Lower lobe of right lung (tissue), 2 donors: ENCODE results near the gene PDE4D. TPM values are rescaled to one million over a fixed set of nuclear protein-coding genes. Genes with fewer than 3 reads are reported as not detected.

Source experiments
- ATAC-seq, 2 donors: fragments of 200-7000 bp; cut with Tn5 transposase; one replicate each; pipeline ENCODE4 v1.9.1; 2020 to 2022; ENCODE audit warnings: mild to moderate bottlenecking in 2 of 2, moderate library complexity in 2 of 2
- DNase-seq: peaks from one replicate; pipeline ENCODE4 v3.0.0-alpha.2; 2020
- H3K27ac ChIP-seq: fragments of 200-600 bp; one replicate; pipeline ENCODE4 v1.8.0; 2022
- H3K27me3 ChIP-seq: fragments of 200-600 bp; one replicate; pipeline ENCODE4 v1.8.0; 2022; ENCODE audit warnings: low read depth
- H3K36me3 ChIP-seq: fragments of 200-600 bp; one replicate; pipeline ENCODE4 v1.8.0; 2022; ENCODE audit warnings: mild to moderate bottlenecking
- H3K4me1 ChIP-seq: fragments of 200-600 bp; one replicate; pipeline ENCODE4 v1.8.0; 2022
- H3K4me3 ChIP-seq: fragments of 200-600 bp; one replicate; pipeline ENCODE4 v1.8.0; 2022; ENCODE audit warnings: mild to moderate bottlenecking
- H3K9me3 ChIP-seq: fragments of 200-600 bp; one replicate; pipeline ENCODE4 v1.8.0; 2022
- intact Hi-C: fragments of 100-400 bp; cut with DNase I; formaldehyde crosslinking; loops from one replicate; pipeline ENCODE4 v1.11.0; 2022
- total RNA-seq: library from RNA; stranded (reverse); fragmentation: NEBNext Ultra II Directional; extraction: Animal tissue kit (Norgen Biotek cat#: 25700); gene quantifications from one replicate; pipeline ENCODE4 v1.2.1, GENCODE V29; 2021
- TF ChIP-seq, protein P1 (sequence below): fragments of 200-600 bp; IDR thresholded peaks from one replicate; pipeline ENCODE4 v1.8.0; 2022; ENCODE audit warnings: antibody characterized with exemption, mild to moderate bottlenecking
- donor health status: DM: no; HTN: yes; CAD: no; lungs with severe emphysema.

The PDE4D gene
- total RNA-seq, 1 donor from 2014 or later, result 71.3 TPM

DNA sequence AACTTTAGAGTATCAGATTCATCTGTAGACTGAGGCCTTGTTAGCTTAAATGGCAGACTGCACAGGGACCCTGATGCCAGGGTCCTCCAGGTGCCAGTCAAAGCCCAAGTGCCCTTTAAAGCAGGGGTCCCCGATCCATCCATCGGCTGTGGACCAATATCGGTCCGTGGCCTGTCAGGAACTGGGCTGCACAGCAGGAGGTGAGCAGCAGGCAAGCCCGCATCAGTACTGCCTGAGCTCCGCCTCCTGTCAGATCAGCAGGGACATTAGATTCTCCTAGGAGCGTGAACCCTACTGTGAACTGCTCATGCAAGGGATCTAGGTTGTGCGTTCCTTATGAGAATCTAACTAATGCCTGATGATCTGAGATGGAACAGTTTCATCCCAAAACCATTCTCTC lies 907.2 kb downstream of the PDE4D start:
- H3K4me3 ChIP-seq, result no peak overlapping the region
- H3K4me1 ChIP-seq, result no peaks in the 10 kb centered on the region
- TF ChIP-seq, protein P1, sequence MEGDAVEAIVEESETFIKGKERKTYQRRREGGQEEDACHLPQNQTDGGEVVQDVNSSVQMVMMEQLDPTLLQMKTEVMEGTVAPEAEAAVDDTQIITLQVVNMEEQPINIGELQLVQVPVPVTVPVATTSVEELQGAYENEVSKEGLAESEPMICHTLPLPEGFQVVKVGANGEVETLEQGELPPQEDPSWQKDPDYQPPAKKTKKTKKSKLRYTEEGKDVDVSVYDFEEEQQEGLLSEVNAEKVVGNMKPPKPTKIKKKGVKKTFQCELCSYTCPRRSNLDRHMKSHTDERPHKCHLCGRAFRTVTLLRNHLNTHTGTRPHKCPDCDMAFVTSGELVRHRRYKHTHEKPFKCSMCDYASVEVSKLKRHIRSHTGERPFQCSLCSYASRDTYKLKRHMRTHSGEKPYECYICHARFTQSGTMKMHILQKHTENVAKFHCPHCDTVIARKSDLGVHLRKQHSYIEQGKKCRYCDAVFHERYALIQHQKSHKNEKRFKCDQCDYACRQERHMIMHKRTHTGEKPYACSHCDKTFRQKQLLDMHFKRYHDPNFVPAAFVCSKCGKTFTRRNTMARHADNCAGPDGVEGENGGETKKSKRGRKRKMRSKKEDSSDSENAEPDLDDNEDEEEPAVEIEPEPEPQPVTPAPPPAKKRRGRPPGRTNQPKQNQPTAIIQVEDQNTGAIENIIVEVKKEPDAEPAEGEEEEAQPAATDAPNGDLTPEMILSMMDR, result no peak
- H3K27ac ChIP-seq, result no peak overlapping the region
- intact Hi-C loops, result no loop called here
- no peaks in the 10 kb centered on the region for H3K9me3 ChIP-seq
- ATAC-seq (no peak), DNase-seq (no peak)
- H3K36me3 ChIP-seq, result peaks cover 65% of the 10 kb centered on the region
- no peaks in the 10 kb centered on the region for H3K27me3 ChIP-seq

DNA sequence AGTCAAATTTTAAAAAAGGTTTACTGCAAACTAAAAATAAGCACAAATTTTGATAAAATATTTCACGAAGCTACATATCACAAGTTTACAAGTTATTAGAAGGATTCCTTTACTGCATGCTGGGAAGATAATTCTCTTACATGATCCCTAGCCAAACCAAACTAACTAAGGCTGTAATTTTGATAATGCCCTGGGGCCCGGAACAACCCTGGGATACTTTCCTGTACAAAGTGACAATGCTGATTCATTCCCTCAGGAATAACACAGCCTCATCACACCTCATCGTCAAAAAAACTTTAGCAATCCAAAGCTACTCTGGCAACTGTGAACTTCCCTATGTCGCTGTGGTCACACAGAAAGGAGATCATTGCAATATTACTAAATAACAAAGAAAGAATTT lies 907.8 kb downstream of the PDE4D start:
- intact Hi-C loops, result no loop called here
- no peak overlapping the region for H3K4me3 ChIP-seq
- H3K27ac ChIP-seq, result no peak overlapping the region
- no peaks in the 10 kb centered on the region for H3K9me3 ChIP-seq
- H3K4me1 ChIP-seq, result no peaks in the 10 kb centered on the region
- no peaks in the 10 kb centered on the region for H3K27me3 ChIP-seq
- peaks cover 63% of the 10 kb centered on the region for H3K36me3 ChIP-seq
- ATAC-seq, result no peak
- TF ChIP-seq, protein P1, result no peak
- DNase-seq, result no peak

DNA sequence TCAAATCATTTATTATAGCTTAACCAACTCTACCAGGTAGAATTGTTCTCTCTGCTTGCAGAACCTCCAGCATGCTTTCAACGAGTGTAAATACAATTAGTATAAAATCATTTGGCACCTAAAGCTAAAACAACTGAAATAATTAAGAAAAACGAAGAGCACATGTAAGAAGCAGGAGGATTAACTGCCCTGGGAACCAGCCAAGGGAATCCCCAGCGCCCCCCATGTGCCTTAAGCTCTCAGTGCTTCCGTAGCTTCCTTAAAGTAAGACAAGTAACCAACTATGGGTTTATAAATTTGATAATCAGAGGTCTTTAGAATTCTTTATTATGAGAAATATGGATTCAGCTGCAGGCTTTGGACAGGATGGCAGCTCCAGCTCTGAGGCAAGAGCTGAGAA lies 908.2 kb downstream of the PDE4D start:
- TF ChIP-seq, protein P1, result no peak

DNA sequence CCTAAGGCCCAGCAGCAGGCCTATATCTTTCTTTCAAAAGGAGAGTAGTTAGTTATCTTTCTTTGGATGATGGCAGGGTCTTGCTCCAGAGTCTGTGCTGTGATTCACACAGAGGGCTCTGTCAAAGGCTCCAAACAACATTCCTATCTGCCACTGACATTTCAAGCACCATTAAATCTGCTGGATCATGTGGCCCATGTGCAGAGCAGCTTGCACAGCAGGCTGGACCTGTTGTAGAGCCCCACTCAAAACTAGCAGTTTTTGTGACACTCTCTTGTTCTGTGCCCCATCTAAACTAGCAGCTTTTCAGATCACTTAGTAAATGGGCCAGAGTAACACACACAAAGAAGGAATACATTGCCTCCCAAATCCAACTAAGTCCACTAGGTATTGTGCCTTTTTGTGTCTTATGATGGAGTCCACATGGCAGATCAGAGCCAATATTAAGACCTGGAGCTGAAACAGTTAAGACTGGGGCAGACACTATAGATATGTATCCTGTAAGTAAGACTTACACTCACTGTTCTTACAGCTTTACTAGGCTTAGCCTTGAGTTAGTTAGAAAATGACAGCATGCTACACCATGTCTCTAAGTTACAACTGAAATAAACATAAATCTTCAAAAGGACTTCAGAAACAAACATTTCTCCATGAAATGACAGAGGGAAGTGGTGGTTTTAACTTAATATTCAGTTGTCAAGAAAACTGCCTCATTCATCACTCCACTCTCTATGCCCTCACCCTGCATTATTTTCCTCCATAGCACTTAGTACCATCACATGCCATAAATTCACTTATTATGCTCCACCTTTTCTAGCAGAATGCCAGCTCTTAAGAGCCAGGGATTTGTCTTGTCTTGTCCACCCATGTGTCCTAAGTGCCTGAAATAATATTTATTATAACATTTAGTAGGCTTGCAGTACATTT lies 909.7 kb downstream of the PDE4D start:
- no peaks in the 10 kb centered on the region for H3K9me3 ChIP-seq
- no peaks in the 10 kb centered on the region for H3K4me1 ChIP-seq
- peaks cover 54% of the 10 kb centered on the region for H3K36me3 ChIP-seq
- ATAC-seq (no peak), DNase-seq (no peak)
- TF ChIP-seq, protein P1, result no peak
- H3K27me3 ChIP-seq, result no peaks in the 10 kb centered on the region
- intact Hi-C loops, result no loop called here
- no peak overlapping the region for H3K4me3 ChIP-seq
- H3K27ac ChIP-seq, result no peak overlapping the region

More for the DNA sequence above, 908.2 kb downstream of the PDE4D start:
- no peaks in the 10 kb centered on the region for H3K27me3 ChIP-seq
- H3K36me3 ChIP-seq, result peaks cover 61% of the 10 kb centered on the region
- no peak overlapping the region for H3K27ac ChIP-seq
- no peaks in the 10 kb centered on the region for H3K9me3 ChIP-seq
- intact Hi-C loops, result no loop called here
- H3K4me3 ChIP-seq, result no peak overlapping the region
- ATAC-seq (no peak), DNase-seq (no peak)
- no peaks in the 10 kb centered on the region for H3K4me1 ChIP-seq

DNA sequence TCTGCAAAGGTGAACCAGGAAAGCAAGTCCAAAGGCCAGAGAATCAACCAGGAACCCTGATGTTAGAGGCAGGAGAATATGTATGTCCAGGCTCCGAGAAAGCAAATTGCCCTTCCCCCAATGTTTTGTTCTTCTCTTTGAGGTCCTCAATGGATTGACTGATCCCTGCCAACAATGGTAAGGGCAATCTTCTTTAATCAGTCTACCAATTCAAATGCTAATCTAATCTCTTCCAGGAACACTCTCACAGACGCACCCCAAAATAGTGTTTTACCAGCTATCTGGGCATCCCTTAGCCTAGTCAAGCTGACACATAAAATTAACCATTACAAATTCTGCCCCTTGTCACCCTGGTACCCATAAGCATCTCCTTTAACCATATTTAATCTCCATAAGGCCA lies 912.6 kb downstream of the PDE4D start:
- intact Hi-C loops, result no loop called here
- peaks cover 49% of the 10 kb centered on the region for H3K36me3 ChIP-seq
- no peaks in the 10 kb centered on the region for H3K9me3 ChIP-seq
- H3K27ac ChIP-seq, result no peak overlapping the region
- no peak for DNase-seq
- H3K4me3 ChIP-seq, result no peak overlapping the region
- no peak for ATAC-seq
- H3K27me3 ChIP-seq, result no peaks in the 10 kb centered on the region
- no peaks in the 10 kb centered on the region for H3K4me1 ChIP-seq
- TF ChIP-seq, protein P1, result no peak
